HG03280 (cell line): Measurements from ENCODE around the gene AIP.
"Not testable (repeated sequence)": the region's sequence is repeated elsewhere in the genome, so short reads cannot be mapped to it uniquely, and the experiment has no call there.

Source experiments
- ATAC-seq: cut with Tn5 transposase; IDR thresholded peaks from one replicate; pipeline ENCODE4 v1.9.1; 2021; ENCODE audit warnings: mild to moderate bottlenecking, moderate library complexity; ENCODE audit not compliant: unreplicated experiment

The AIP gene

DNA sequence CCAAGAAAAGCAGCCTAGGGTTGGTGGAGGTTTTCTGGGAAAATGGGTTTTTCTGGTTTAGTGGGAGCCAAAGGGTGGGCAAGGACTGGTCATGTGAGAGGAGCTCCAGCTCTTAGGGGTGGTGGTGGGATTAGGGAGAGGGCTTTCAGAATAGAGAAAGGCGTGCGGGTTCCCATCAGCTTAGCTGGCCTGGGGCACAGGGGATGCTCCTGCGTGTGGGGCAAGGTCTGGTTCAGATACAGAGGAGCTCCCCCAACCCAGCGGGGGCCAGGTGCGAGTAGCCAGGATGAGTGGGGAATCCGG, 14.4 kb upstream of the AIP start:
- no peak for ATAC-seq

DNA sequence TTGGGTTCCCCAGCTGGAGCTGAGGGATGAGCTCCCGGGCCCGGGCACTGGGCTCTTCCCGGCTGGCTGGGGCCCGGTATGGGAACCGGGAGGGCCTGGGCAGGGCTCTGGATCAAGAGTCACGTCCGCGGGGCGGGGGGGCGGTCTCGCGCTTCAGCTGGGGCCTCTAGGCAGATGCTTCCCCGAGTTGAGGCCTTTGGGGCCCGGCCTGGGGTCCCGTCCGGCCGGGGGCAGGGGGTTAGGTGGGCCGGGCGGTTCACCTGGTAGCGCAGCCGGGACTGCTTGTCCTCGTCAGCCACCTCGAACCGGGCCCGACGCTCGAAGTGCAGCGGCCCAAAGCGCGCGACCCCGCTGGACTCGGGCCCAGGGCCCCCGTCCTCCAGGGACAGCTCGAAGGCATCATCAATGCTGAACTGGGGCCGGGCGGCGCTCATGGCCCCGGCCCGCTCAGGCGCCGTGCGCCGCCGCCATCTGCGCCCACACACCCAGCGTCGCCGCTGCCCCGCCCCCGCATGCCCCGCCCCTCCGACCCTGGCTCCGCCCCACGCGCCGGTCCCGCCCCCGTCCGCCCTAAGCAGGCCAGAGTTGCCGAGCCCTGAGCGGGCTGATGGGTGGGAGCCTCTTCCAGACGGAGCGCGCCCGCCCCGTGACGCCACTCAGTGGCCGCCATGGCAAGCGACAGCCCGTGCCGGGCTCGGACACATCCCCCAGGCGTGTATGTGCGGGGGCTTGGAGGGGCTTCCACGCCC, 13.9 kb upstream of the AIP start, which contains the start of gene TMEM134:
Gene TMEM134, minus strand, starts transcription at position 493 of the 749 bp plus-strand sequence. Its CDS starts 59 bp downstream, at position 434.
- ATAC-seq = peak; percentile 68

GRCh38 chr11:67469508-67469811, 13.4 kb upstream of the AIP start:
- no peak for ATAC-seq

DNA sequence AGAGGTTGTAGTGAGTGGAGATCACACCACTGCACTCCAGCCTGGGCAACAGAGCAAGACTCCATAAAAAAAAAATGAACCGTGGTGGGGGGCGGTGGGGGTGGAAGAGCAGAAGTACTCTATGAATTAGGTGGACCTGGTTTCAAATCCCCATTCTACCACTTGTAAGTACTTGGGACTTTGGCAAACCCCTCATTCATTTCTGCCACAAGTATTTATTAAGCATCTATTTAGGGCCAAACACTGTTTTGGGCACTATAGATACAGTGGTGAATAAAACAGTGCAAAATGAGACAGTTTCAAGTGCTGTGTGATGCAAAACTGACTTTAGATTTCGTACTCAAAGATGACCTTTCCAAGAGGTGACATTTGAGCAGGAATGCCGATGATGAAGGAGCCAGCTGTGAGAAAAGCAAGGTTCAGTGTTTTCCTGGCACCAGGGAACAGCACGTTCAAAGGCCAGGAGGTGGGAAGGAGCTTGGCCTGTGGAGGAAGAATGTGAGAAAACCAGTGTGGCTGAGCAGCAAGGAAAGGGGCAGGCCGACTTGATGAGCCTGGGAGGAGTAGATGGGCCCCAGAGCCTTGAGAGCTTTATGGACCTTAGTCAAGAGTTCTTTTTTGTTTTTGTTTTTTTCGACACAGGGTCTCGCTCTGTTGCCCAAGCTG, 12.4 kb upstream of the AIP start:
- ATAC-seq = no peak

GRCh38 chr11:67472882-67473281, 9.9 kb upstream of the AIP start:
- ATAC-seq = no peak

DNA sequence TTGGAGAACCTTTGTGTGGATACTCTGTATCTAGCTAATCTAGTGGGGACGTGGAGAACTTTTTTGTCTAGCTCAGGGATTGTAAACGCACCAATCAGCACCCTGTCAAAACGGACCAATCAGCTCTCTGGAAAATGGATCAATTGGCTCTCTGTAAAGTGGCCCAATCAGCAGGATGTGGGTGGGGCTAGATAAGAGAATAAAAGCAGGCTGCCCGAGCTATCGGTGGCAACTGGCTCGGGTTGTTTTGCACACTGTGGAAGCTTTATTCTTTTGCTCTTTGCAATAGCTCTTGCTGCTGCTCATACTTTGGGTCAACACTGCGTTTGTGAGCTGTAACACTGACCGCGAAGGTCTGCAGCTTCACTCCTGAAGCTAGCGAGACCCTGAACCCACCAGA, 6.1 kb upstream of the AIP start:
- ATAC-seq = not testable (repeated sequence)

- ATAC-seq = not testable (repeated sequence)
These were observed 5.3 kb upstream of the AIP start for GRCh38 chr11:67477344-67478050.

- no peak for ATAC-seq
These were observed 475 bp upstream of the AIP start for GRCh38 chr11:67482275-67482826.

GRCh38 chr11:67483831-67484665, 1.2 kb downstream of the AIP start:
- no peak for ATAC-seq

DNA sequence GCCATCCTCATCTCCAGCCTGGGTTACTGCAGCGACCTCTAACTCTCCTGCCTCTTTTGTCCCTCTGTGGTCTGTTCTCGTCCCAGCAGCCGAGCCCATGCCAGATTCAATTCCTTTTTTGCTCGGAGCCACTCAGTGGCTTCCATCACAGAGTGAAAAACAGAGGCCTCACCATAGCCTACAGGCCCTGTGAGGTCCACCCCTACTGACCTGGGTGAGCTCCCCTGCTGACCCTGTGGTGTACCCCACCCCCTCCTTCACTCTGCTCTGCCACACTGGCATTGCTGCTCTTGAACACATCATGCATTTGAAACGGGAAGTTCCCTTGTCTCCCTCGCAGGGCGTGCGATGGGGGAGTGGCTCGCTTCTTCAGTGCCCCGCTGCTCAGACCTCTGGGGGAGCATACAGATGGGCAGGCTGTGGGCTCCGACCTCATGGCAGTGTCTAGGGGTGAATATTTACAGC, 2.1 kb downstream of the AIP start:
- no peak for ATAC-seq

DNA sequence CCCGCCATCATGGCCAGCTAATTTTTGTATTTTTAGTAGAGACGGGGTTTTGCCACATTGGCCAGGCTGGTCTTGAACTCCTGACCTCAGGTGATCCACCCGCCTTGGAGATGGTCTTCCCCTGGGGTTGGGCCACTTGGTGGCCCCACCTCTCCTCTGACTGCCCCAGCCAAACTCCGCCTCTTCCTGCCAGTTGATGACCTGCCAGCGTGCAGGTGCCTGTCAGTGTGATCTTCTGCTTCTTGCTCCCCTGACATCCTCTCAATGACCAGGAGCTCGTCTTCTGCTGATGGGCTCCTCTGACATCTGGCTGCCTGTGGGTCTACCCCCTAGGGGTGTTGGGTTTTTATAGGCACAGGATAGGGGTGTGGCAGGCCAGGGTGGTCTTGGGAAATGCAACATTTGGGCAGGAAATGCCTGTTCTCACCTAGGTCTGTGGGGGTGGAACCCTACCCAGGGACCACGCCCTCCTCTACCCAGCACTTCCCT, 3.1 kb downstream of the AIP start:
- ATAC-seq = not testable (repeated sequence)

DNA sequence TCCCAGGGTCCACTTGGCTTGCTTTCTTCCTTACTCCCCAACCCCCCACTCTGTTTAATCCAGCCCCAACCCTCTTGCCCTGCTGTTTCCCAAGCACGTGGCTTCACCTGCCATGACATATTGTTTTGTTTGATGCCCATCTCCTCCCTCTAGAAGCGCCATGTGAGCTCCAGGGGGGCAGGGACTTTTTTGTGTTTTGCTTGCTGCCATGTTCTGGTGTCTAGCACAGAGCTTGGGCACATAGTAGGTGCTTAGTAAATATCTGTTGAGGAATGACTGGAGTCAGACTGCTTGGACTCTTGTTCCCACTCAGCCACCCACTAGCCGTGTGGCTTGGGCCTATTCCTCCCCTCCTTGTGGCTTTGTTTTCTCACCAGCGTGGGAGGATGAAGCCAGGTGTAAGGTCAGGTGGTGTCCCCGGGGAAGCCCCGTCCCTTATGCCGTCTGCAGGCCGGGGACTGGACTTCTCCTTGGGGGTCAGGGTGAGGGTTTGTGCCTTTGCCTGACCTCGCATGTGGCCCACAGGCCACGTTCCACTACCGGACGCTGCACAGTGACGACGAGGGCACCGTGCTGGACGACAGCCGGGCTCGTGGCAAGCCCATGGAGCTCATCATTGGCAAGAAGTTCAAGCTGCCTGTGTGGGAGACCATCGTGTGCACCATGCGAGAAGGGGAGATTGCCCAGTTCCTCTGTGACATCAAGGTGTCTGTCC, 3.8 kb downstream of the AIP start:
- ATAC-seq = peak; percentile 35

GRCh38 chr11:67489203-67489884, 6.5 kb downstream of the AIP start:
- no peak for ATAC-seq

DNA sequence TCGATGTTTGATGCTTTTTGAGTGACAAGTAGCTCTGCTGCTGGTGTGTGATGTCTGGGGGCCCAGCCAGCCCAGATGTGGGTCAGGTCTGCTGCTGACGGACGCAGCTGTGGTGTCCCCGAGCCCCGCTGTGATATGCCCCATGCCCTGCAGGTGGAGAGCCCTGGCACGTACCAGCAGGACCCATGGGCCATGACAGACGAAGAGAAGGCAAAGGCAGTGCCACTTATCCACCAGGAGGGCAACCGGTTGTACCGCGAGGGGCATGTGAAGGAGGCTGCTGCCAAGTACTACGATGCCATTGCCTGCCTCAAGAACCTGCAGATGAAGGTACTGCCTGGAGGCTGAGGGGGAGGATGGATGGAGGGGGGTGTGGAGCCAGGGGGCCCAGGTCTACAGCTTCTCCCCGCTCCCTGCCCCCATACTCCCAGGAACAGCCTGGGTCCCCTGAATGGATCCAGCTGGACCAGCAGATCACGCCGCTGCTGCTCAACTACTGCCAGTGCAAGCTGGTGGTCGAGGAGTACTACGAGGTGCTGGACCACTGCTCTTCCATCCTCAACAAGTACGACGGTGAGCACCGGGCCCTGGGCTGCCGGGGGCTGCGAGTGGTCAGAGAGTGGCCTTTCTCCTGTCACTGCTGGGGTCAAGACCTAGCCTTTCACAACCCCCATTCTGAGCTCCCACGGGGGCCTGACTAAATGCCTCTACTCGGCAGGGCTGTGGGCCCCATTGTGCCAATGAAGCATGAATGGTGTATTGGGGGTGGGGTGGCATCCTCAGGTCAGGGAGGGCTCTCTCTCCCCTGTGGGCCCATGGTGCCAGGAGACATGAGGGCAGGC, 7.3 kb downstream of the AIP start:
- ATAC-seq = no peak

GRCh38 chr11:67490727-67491065, 7.9 kb downstream of the AIP start:
- no peak for ATAC-seq

DNA sequence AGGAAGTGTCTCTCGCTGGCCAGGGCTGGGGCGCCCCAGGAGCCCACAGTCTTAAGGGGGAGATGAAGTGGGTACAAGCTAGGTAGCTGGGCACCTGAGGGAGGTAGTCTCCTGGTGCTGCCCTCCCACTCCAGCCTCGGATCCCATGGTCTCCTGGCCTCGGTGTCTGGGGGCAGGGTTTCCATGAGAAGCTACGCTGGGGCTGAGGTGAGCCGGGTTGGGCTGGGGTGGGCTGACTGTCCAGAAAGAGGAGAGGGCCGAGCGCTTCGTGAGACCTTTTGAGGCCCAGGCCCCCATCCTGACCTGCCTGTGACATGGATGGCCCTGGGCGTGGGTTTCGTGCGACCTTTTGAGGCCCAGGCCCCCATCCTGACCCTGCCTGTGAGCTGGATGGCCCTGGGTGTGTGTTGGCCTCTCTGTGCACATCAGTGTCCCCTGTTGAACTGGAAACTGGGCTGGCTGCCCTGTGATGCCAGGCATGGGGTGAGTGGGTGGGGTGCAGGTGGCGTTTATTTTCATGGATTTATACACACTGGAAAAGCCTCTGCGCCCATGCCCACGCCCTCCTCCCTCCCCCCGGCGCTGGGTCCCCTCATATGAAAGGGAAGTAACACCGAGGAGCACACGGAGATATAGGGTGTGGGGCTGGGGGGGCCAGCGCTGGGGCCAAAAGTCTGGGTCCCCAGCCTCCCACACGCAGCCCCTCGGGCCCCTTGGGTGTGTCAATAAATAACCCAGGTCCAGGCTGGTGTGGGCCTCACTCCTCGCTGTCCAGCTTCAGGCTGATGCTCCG, 8.6 kb downstream of the AIP start:
- ATAC-seq = no peak

GRCh38 chr11:67492069-67492727, 9.4 kb downstream of the AIP start:
- no peak for ATAC-seq
